ENCODE data around the gene SLC25A12.

Gene SLC25A12

GRCh38 chr2:171745806-171746205 lies 148.2 kb downstream of the SLC25A12 start:
- no peak for TF ChIP-seq CTCF (IDR thresholded peaks at IDR 0.05; ENCODE audit: low read depth, low read length)
- H3K4me3 ChIP-seq (ENCODE audit: low read depth, low read length) = no peak overlapping the region

GRCh38 chr2:171745141-171745540 lies 148.9 kb downstream of the SLC25A12 start:
- TF ChIP-seq CTCF (IDR thresholded peaks at IDR 0.05; ENCODE audit: low read depth, low read length) = no peak

GRCh38 chr2:171742760-171743159 lies 151.3 kb downstream of the SLC25A12 start:
- TF ChIP-seq CTCF (IDR thresholded peaks at IDR 0.05; ENCODE audit: low read depth, low read length) = no peak
- H3K4me3 ChIP-seq (ENCODE audit: low read depth, low read length) = no peak overlapping the region

More at GRCh38 chr2:171745141-171745540, 148.9 kb downstream of the SLC25A12 start:
- H3K4me3 ChIP-seq (ENCODE audit: low read depth, low read length) = no peak overlapping the region

GRCh38 chr2:171741189-171741588 lies 152.9 kb downstream of the SLC25A12 start:
- TF ChIP-seq CTCF (IDR thresholded peaks at IDR 0.05; ENCODE audit: low read depth, low read length) = no peak

GRCh38 chr2:171735991-171736710 lies 157.9 kb downstream of the SLC25A12 start:
- no peak for TF ChIP-seq CTCF (IDR thresholded peaks at IDR 0.05; ENCODE audit: low read depth, low read length)
- H3K4me3 ChIP-seq (ENCODE audit: low read depth, low read length) = no peak overlapping the region

More at GRCh38 chr2:171741189-171741588, 152.9 kb downstream of the SLC25A12 start:
- no peak overlapping the region for H3K4me3 ChIP-seq (ENCODE audit: low read depth, low read length)

All from WI38 (cell line).